SK-N-MC (cell line): ENCODE measurements around the gene LRP1B.
A peak's percentile ranks its signal among the peaks of the same experiment; 100 is the strongest.

ENCODE experiments used
- DNase-seq: peaks from one replicate; pipeline ENCODE4 v3.0.0-alpha.2; 2011; ENCODE audit warnings: low read depth, low spot score
- H3K27ac ChIP-seq: fragments of 200-600 bp; sonication (generic); 2 replicates; pipeline ENCODE4 v1.5.1; 2016; ENCODE audit warnings: mixed run types
- H3K36me3 ChIP-seq: fragments of 200-600 bp; sonication (generic); 2 replicates; pipeline ENCODE4 v1.6.1; 2017; ENCODE audit warnings: antibody characterized with exemption, low read length, mixed read lengths; ENCODE audit not compliant: insufficient read depth
- H3K4me3 ChIP-seq: fragments of 200-600 bp; sonication (generic); 2 replicates; pipeline ENCODE4 v1.5.1; 2016
- H3K9ac ChIP-seq: fragments of 200-600 bp; sonication (generic); 2 replicates; pipeline ENCODE4 v1.8.0; 2017; ENCODE audit warnings: mixed run types, mixed read lengths; ENCODE audit not compliant: insufficient read length
- H3K9me3 ChIP-seq: fragments of 200-600 bp; sonication (generic); 2 replicates; pipeline ENCODE4 v1.6.1; 2017; ENCODE audit warnings: low read depth, mild to moderate bottlenecking, antibody characterized with exemption, low read length, moderate library complexity, mixed read lengths
- EZH2 ChIP-seq: fragments of 200-600 bp; sonication (generic); IDR thresholded peaks from one replicate; pipeline ENCODE4 v1.6.1; 2017; ENCODE audit warnings: antibody characterized with exemption
- FOXP2 ChIP-seq: optimal IDR thresholded peaks from 2 replicates; pipeline ENCODE3; 2011; ENCODE audit warnings: mild to moderate bottlenecking, moderate library complexity; ENCODE audit not compliant: insufficient read depth; ENCODE audit errors: extremely low read length, control extremely low read depth
- POLR2AphosphoS5 ChIP-seq: IDR thresholded peaks from 2 replicates; pipeline ENCODE4 v1.6.1; 2012; ENCODE audit warnings: mild to moderate bottlenecking, low read depth, low read length, borderline replicate concordance

LRP1B gene

GRCh38 chr2:140905083-140905781 lies 1225.6 kb downstream of the LRP1B start:
- H3K4me3 ChIP-seq = no peak overlapping the region
- TF ChIP-seq EZH2 = no peak
- no peak for TF ChIP-seq FOXP2
- TF ChIP-seq POLR2AphosphoS5 = no peak
- H3K36me3 ChIP-seq = no peaks in the 10 kb centered on the region
- H3K9ac ChIP-seq = no peak overlapping the region
- no peak for DNase-seq
- no peak overlapping the region for H3K27ac ChIP-seq
- no peaks in the 10 kb centered on the region; the same call in 1 of the 2 replicates for H3K9me3 ChIP-seq

GRCh38 chr2:140895378-140895777 lies 1235.4 kb downstream of the LRP1B start:
- DNase-seq = no peak
- no peak overlapping the region for H3K4me3 ChIP-seq
- TF ChIP-seq EZH2 (no peak), FOXP2 (no peak), POLR2AphosphoS5 (no peak)

GRCh38 chr2:140893685-140894084 lies 1237.1 kb downstream of the LRP1B start:
- no peak overlapping the region for H3K4me3 ChIP-seq
- no peak overlapping the region for H3K27ac ChIP-seq
- H3K36me3 ChIP-seq = no peaks in the 10 kb centered on the region
- H3K9me3 ChIP-seq = no peaks in the 10 kb centered on the region
- TF ChIP-seq POLR2AphosphoS5 = no peak
- no peak for TF ChIP-seq FOXP2
- TF ChIP-seq EZH2 = no peak
- no peak overlapping the region for H3K9ac ChIP-seq
- no peak for DNase-seq

More at GRCh38 chr2:140895378-140895777, 1235.4 kb downstream of the LRP1B start:
- Histone ChIP-seq H3K27ac (no peak overlapping the region), H3K36me3 (no peaks in the 10 kb centered on the region), H3K9me3 (no peaks in the 10 kb centered on the region), H3K9ac (no peak overlapping the region)

GRCh38 chr2:140892911-140893637 lies 1237.7 kb downstream of the LRP1B start:
- TF ChIP-seq POLR2AphosphoS5 (no peak), FOXP2 (no peak), EZH2 (no peak)
- DNase-seq = peak; percentile 20
- no peaks in the 10 kb centered on the region for H3K9me3 ChIP-seq
- H3K27ac ChIP-seq = peak overlapping the region; percentile 28
- H3K36me3 ChIP-seq = no peaks in the 10 kb centered on the region
- no peak overlapping the region for H3K9ac ChIP-seq
- H3K4me3 ChIP-seq = no peak overlapping the region

- no peak for TF ChIP-seq EZH2
- no peak for TF ChIP-seq POLR2AphosphoS5
- no peak for TF ChIP-seq FOXP2
- Histone ChIP-seq H3K36me3 (no peaks in the 10 kb centered on the region), H3K4me3 (no peak overlapping the region), H3K9ac (no peak overlapping the region), H3K27ac (peak overlapping the region; percentile 28; the same call in 1 of the 2 replicates), H3K9me3 (no peaks in the 10 kb centered on the region)
- no peak for DNase-seq
Observed at GRCh38 chr2:140892436-140892835, 1238.4 kb downstream of the LRP1B start.

- H3K36me3 ChIP-seq = no peaks in the 10 kb centered on the region
- no peak for TF ChIP-seq FOXP2
- no peak for TF ChIP-seq EZH2
- no peak for TF ChIP-seq POLR2AphosphoS5
- H3K4me3 ChIP-seq = no peak overlapping the region
- no peaks in the 10 kb centered on the region for H3K9me3 ChIP-seq
- DNase-seq = no peak
- H3K27ac ChIP-seq = no peak overlapping the region
- no peak overlapping the region for H3K9ac ChIP-seq
Observed at GRCh38 chr2:140891614-140892212, 1239.1 kb downstream of the LRP1B start.

GRCh38 chr2:140882671-140883620 lies 1247.9 kb downstream of the LRP1B start:
- H3K36me3 ChIP-seq = no peaks in the 10 kb centered on the region
- H3K9me3 ChIP-seq = 0 out of 2 replicates have a peak, but pooled peaks cover 2% of the 10 kb centered on the region
- no peak overlapping the region for H3K9ac ChIP-seq
- TF ChIP-seq FOXP2 (no peak), EZH2 (no peak), POLR2AphosphoS5 (no peak)
- no peak overlapping the region for H3K27ac ChIP-seq
- no peak overlapping the region for H3K4me3 ChIP-seq
- no peak for DNase-seq
